Activated CD8-positive, alpha-beta memory T cell treated with anti-CD3 and anti-CD28 coated beads for 4 hours (primary cell): ENCODE measurements around the gene KIF1C.
"Not testable (repeated sequence)": the region's sequence is repeated elsewhere in the genome, so short reads cannot be mapped to it uniquely, and the experiment has no call there.

Source experiments
- DNase-seq, 2 donors: peaks; one replicate each; pipeline ENCODE4 v3.0.0-alpha.2; 2020; ENCODE audit warnings: low read depth in 2 of 2

The KIF1C gene

DNA sequence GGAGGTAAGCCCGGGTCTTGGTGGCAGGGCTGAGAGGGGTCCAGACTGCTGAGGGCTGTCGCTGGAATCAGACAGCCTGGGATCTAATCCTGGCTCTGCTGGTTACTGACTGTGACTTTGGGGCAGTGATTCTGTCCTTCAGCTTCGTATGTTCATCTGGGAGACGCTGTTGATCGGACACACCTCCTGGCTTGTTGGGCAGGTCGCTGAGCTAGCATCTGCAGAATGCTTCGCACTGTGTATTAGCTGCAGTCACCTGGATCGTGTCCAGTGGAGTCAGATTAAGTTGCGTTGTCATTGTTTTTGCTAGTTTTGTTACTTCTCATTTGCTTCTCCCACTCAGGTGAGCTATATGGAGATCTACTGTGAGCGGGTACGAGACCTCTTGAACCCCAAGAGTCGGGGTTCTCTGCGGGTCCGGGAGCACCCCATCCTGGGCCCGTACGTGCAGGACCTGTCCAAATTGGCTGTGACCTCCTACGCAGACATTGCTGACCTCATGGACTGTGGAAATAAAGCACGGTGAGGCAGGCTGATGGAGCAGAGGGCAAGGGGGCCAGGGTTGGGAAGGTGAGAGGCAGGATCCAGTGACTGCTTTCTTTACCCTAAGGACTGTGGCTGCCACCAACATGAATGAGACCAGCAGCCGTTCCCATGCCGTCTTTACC lies 4.5 kb downstream of the KIF1C start:
- DNase-seq = no peak

DNA sequence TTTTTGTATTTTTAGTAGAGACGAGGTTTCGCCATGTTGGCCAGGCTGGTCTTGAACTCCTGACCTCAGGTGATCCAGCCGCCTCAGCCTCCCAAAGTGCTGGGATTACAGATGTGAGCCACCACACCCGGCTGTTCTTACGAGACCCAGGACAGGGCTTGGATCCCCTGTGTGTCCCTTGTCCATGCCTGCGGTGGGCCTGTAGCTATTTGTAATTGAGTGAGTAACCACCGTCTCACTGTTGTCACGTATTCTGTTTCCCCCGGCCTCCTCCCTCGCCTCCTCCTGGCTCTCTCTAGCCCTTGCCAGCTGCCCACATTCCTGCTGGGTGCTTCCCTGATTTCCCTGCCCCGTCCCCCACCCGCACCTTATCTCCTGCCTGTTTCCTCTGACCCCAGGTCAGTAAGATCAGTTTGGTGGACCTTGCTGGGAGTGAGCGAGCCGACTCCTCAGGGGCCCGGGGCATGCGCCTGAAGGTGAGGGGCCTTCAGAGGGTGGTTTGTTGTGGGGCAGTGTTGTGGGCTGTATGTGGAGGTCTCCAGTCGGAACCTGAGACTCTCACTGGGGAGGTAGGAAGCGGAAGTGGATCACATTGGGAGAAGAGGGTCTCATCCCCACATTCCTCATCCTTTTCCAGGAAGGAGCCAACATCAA lies 5.6 kb downstream of the KIF1C start:
- no peak for DNase-seq

DNA sequence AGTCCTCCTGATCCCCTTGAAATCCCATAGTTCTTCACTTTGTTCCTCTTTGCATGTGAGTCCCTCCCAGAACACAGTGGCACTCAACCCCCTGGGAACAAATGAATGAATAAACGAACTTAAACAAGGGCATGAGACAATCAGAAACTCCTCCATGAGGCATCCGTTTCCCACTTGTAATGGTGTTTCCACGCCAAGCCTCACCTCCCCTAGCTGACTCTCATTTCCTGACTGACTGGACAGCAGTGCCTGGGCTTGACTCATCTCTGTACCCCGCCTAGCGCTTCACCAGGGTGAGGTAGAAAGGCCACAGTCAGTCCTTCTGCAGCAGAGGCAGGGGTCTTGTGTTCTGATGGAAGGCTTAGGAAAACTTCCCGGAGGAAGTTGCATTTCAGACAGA lies 14.2 kb downstream of the KIF1C start:
- DNase-seq = no peak

DNA sequence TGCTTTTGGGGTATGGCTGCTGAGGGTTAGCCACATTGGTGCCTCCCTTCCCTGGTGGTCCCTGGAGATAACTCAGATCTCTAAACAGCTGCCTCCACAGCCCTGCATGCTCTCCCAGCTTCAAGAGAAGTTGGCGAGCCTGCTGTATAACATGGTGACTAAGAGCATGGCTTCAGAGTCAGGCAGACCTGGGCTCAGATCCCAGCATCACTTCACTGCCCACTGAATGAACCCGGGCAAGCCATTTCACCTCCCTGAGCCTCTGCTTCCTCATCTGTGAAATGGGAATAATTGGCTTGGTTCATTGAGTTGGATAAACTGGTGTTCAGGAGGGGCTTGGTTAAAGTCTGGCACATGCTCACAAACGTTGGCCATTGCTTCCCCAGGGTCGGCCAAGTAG lies 16.6 kb downstream of the KIF1C start:
- DNase-seq = no peak

DNA sequence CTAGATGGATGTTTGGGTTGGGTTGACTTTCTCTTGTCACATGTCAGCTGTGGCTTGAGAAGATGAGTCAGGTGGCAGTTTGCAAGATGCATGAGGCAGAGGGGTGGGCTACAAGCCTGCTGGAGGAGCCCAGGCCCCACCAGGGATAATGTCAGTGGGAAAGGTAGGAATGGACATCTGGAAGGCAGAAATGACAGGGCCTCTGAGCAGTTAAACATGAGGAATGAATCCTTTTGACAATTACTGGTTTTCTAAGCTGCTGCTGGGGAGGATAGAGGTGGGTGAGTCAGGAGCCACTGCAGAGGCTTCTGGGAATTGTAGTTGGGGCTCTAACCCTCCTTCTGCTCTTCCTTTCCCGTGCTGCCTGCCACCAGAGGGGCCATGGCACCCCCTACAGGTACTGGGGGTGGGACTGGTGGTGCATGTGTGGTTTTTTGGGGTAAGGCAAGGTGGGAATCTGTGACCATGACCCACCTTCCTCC lies 21.8 kb downstream of the KIF1C start:
- peak; percentile 24 to 31 for DNase-seq

DNA sequence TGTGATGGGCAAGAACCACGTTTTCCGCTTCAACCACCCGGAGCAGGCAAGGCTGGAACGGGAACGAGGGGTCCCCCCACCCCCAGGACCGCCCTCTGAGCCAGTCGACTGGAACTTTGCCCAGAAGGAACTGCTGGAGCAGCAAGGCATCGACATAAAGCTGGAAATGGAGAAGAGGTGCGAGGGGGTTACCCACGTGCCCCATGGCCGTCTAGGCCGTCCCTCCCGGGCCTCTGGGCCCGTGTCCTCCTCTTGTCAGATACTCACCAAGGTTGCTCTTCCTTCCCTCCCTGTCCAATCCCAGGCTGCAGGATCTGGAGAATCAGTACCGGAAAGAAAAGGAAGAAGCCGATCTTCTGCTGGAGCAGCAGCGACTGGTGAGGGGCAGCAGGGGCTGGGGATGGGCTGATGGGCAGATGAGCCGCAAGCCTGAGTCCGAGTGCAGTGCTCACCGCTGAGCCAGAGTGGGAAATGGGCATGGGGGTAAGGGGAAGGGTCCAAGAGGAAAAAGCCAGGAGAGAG lies 22.8 kb downstream of the KIF1C start:
- DNase-seq = no peak

DNA sequence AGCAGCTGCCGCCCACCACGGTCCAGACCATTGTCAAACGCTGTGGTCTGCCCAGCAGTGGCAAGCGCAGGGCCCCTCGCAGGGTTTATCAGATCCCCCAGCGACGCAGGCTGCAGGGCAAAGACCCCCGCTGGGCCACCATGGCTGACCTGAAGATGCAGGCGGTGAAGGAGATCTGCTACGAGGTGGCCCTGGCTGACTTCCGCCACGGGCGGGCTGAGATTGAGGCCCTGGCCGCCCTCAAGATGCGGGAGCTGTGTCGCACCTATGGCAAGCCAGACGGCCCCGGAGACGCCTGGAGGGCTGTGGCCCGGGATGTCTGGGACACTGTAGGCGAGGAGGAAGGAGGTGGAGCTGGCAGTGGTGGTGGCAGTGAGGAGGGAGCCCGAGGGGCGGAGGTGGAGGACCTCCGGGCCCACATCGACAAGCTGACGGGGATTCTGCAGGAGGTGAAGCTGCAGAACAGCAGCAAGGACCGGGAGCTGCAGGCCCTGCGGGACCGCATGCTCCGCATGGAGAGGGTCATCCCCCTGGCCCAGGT lies 24.5 kb downstream of the KIF1C start:
- no peak for DNase-seq

DNA sequence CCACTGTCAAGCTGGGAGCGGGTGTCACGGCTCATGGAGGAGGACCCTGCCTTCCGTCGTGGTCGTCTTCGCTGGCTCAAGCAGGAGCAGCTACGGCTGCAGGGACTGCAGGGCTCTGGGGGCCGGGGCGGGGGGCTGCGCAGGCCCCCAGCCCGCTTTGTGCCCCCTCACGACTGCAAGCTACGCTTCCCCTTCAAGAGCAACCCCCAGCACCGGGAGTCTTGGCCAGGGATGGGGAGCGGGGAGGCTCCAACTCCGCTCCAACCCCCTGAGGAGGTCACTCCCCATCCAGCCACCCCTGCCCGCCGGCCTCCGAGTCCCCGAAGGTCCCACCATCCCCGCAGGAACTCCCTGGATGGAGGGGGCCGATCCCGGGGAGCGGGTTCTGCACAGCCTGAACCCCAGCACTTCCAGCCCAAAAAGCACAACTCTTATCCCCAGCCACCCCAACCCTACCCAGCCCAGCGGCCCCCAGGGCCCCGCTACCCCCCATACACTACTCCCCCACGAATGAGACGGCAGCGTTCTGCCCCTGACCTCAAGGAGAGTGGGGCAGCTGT lies 25.9 kb downstream of the KIF1C start:
- DNase-seq = no peak

DNA sequence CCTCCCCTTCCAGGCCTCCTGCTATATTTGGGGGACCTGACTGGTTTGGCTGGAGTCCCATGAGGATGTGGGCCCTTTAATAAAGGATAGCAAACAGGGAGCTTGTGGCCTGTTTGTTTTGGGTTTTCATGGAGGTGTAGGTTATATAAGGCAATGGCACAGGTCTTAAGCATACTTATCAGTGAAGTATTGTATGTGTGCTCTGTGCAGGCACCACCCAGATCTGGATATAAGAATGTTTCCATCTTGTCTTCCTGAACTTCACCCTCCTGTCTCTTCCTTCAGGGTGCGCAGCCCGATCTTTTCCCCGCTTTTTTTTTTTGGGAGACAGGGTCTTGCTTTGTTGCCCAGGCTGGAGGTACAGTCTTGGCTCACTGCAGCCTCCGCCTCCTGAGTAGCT lies 26.9 kb downstream of the KIF1C start:
- DNase-seq = no peak

DNA sequence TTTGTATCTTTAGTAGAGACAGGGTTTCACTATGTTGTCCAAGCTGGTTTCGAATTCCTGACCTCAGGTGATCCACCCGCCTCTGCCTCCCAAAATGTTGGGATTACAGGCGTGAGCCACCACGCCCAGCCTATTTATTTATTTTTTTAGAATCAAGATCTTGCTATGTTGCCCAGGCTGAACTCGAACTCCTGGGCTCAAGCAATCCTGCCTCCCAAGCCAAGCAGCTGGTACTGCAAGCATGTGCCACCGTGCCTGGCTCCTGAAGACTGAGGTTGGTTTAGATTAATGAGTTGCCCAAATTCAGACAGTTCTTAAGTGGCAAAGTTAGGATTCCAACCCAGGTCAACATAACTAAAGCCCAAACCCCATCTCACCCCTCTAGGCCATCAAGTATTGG lies 29.5 kb downstream of the KIF1C start:
- DNase-seq = no peak

DNA sequence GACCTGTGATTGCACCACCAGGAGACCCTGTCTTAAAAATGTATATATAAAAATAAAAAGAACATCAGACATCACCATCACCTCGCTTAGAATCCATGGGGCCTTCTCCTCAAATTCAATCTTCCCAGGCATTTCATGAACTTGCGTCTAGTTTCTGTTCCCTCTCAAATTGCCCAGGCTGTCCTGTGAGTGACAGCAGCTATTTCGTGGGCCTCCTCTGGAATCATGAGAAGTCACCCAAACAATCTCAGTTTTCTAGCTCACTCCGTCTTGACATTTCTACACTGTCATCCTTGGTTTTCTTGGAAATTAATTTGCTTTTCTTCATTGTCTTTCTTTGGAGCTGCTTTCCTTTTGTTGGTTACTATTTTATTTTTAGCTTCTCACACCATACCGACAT lies 30.2 kb downstream of the KIF1C start:
- DNase-seq = no peak

DNA sequence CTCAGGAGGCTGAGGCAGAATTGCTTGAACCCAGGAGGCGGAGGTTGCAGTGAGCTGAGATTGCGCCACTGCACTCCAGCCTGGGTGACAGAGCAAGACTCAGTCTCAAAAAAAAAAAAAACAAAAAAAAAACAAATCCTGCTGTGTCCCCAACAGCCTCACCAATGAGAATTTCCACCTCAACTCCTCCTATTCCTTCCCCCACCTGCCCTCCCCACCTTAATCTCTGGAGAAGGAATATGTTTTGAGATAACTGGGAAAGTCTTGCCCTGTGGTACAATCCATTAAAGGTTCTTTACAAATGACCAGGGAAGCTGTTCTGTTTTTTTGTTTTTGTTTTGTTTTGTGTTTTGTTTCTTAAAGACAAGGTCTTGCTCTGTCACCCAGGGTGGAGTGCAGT lies 32.4 kb downstream of the KIF1C start:
- not testable (repeated sequence) for DNase-seq

DNA sequence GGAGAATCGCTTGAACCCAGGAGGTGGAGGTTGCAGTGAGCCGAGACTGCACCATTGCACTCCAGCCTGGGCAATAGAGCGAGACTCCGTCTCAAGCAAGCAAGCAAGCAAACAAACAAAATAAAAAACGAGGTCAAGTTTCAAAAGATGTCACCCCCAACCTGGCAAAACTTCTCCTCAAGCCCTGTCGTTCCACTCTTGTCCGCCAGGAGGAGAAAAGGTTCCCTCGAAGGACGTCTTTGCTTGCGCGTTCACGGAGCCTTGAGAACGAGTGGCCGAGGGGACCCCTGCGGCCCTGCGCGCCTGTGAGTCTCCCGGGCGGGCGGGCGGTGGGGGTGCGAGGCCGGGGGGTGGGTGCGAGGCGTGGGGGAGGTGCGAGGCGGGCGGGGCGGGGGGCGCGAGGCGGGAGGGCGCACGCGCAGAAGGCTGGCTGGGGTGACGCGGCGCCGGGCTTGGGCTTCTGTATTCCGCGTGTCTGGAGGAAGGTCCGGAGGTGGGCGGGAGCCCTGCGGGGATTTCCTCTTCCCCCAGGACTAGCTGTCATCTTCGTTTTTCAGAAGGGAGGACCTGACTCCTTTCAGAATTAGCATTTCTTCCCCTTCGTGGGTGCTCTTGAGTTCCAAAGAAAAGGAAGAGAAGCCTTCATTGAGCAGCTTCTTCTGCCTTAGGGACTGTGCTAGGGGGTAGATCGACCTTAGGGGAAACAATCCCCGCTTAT lies 33.8 kb downstream of the KIF1C start:
- DNase-seq = peak; percentile 70 to 72

DNA sequence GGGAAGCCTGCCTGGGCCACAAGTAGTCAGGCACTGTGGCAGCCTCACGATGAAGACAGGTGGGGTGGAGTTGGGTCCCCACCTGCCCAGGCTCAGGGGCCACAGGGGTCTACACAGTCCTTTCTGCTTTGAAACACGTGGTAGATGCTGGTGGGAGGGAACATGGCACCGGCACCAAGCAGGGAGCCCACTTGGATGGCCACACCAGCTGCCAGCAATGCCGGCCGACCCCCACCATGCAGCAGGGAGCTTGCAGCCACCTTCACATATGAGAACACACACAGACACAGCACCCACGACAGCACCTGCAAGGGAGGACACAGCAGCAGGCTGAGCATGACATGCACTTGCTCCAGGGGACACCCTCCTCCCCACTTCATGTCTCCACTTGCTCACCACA lies 35.1 kb downstream of the KIF1C start:
- no peak for DNase-seq

DNA sequence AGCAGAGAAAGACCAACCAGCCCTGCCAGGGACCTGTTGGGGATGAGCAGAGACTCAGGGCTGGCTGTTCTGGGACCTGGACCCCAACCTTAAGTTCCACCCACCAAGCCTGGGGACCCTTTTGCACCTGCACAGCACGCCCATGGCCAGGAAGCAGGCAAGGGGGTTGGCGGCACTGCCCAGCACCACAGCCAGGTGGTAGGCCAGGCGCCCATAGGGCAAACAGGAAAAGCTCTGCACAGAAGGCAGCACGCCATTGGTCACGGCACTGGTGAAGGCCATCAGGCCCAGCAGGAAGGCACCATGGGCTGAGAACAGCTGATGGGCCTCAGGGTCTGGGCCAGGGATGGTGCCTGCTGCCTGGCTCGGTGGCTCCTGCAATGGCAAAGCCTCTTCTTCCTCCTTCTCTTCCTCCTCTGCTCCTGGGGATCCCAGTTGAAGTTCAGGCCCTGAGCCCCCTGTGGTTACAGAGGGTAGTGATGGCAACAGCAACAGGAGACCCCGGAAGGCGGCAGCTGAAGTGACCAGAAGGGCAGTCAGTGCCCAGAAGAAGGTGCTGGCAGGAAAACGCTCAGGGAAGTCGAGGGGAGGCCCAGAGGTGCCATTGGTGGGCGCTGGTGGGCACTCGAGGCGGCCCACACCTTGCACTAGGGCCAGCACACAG lies 35.7 kb downstream of the KIF1C start:
- DNase-seq = no peak

DNA sequence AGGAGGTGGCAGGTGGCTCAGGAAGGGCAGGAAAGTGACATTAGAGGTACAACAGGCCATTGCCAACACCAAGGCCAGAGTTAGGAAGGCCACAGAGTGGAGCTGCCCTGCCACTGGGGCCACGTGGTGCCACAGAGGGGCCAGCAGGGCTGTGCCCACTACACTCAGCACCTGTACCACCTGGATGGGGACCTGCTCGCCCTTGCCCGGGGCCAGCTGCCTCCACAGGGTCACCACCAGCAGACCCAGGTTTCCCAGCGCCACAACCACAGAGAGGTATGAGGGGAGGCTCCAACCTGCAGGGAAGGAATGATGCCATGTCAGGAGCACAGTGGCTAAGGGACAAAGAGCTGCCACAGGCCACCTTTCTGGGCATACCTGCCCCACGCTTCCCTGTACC lies 36.3 kb downstream of the KIF1C start:
- no peak for DNase-seq

DNA sequence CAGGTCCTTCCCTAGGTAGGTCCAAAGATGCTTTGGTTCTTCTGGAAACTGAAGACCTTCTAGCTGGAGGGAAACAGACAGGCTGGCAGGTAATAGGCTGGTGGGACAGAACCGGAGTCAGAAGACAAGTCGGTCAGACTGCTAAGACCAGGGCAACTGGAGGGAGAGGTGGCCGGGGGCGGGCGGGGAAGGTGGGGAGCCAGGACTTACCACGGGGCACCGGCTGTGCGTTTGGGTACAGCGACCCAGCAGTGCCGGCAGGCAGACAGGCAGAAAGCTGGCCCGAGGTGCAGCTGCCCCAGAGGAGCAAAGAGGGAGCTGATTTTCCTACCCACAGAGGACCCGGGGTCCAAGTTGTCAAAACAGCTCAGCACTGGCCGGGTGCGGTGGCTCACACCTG lies 36.9 kb downstream of the KIF1C start:
- DNase-seq = no peak

DNA sequence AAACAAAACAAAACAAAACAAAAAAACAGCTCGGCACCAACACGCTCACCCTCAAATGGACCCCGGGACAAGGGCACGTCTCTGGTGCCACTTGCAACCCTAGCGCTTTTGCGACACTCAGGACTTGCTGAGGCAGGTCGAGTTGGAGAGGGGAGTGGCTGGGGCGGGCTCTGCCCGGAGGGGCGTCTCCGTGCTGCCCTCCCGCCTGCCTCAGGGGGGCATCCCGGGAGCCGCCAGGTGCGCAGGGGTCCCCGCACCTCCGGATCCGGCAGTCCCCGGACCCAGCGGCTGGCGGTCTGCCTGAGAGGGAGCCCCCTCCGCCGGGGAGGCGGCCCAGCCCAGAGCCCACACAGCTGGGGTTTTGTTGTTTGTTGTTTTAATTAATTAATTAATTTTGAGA lies 37.6 kb downstream of the KIF1C start, which contains the start of gene SLC52A1:
SLC52A1 (minus strand) TSS at position 112 of the 400 bp plus-strand sequence. CDS start 820 bp downstream, outside the sequence.
- DNase-seq = no peak

DNA sequence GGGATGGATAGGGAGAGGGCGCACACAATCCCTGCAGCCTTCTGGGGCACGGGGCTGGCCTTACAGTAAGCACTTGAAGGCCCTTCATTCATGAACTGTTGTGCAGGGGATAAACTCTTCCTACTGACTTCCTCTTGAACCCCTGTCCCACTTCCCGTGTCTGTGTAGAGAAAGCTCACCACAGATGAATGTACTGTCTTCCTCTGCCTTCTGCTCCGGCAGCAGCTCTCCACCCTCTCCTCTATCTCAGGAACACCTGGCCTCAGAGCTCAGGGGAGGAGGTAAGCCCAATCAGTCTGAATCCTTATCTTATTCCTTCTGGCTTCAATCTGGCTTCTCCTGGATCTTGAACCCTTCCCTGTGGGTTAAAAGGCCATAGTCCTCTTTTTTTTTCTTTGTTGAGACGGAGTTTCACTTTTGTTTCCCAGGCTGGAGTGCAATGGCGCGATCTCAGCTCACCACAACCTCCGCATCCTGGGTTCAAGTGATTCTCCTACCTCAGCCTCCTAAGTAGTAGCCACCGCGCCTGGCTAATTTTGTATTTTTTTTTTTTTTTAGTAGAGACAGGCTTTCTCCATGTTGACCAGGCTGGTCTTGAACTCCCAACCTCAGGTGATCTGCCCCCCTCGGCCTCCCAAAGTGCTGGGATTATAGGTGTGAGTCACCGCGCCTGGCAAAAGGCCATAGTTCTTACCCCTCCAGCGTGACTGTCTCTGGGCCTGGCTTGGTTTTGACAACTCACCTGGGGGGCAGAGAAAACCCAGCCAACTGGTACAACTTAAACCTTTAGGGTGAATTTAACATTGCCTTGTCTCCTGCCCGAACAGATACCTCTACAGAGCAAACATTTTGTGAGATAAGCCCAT lies 44.6 kb downstream of the KIF1C start:
- DNase-seq = no peak

DNA sequence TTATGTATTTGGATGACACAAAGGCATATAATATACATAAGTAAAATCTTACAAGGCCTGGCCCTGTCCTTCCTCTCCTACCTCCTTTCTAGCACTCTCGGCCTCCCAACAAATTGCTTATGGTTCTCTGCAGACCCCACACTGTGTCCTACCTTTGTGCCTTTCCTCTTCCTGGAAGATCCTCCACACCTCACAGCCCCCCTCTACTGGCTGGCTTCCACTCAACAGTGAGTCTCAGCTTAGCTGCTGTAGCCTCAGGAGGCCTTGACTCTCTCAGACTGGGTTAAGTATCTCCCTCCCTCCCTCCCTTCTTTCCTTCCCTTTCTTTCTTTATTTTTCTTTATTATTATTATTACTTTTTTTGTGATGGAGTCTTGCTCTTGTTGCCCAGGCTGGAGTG lies 45.8 kb downstream of the KIF1C start:
- DNase-seq = no peak

DNA sequence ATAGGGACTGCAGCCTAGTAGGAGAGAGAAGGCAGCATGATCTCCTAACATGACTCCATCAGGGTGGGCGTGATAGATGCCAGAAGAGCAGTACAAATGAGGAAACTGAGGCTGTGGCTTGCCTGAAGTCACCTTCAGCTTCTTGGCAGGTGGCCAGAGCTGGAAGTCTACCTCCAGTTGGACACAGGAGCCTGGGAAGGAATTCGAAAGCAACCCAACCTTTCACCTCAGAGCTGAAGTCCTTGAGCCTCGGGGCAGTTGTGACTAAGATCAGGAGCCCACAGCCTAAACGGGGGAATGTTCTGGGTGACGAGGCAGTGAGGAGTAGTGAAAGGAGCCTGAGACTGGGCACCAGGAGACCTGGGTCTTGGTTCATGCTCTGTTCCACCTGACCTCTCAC lies 46.9 kb downstream of the KIF1C start:
- DNase-seq = no peak
